HG03432 (cell line): ENCODE measurements around the gene GBP1.
"Not testable (repeated sequence)": the region's sequence is repeated elsewhere in the genome, so short reads cannot be mapped to it uniquely, and the experiment has no call there.

Experiments used
- ATAC-seq: cut with Tn5 transposase; IDR thresholded peaks from one replicate; pipeline ENCODE4 v1.9.1; 2021; ENCODE audit warnings: mild to moderate bottlenecking, moderate library complexity; ENCODE audit not compliant: unreplicated experiment

The GBP1 gene

DNA sequence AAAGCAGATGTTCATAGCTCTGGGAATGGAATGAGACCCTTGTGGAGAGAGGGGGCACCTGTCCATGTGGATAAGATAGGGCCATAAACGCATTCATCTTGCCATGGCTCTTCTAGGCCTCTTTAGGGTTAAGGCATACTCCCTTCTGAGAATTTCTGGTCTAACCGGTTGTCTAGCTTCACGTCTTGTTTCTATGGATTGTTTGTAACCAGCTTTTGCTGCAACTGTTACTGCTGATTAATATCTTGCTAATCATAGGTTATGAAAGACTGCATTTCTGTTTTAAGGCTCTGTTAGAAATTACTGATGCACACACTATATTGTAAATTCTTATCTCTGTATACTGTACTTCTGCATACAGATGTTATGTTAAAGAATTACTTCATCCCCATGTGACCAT lies 46.7 kb downstream of the GBP1 start:
- not testable (repeated sequence) for ATAC-seq

DNA sequence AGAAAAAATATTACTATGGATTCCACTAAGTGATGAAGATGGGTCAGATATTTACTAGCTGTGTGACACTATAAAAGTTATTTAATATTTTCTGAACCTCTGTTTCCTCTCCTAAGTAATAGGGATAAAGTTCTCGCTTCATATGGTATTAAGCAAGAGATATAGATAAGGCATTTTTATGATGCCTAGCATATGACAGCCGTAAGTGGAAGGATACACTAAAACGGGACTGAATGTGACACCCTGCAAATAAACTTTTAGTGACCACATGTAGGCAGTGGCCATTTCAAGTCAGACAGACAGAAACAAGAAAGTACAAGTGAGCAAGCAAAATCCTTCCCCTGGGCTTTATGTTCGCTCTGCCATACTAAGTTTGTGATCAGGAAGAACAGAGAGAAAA lies 56.5 kb downstream of the GBP1 start:
- no peak for ATAC-seq

DNA sequence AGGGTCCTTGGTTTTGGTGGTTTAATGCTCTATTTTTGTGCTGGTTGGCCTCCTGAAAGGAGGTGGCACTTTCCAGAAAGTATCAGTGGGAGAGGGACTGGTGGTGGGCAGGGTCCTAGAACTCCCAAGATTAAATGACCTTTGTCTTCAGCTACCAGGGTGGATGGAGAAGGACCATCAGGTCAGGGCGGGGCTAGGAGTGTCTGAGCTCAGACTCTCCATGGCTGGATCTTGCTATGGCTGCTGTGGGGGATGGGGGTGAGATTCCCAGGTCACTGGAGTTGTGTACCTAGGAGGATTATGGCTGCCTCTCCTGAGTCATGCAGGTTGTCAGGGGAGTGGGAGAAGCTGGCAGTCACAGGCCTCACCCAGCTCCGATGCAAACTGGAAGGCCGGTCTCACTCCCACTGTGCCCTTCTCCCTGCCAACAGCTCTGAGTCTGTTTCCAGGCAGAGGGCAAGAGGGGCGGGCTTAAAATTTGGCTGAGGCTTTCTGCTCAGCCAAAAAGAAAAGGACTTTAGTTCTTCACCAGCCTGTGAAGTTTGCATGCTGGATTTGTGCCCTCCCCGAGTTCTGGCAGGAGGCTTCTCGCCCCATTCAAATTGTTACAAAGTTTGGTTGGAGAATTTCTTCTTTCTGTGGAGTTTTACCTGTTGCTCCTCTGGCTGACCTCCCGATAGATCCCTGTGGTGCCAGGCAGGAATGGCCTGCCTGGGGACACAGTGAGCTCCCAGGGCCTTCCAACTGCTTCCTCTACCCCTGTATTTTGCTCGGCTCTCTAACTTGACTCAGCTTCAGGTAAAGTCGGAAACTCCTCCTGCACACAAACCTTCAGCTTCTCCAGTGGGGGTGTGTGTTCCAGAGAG lies 59.5 kb downstream of the GBP1 start:
- ATAC-seq = no peak
